ENCODE data around the gene PRUNE1.

The PRUNE1 gene

DNA sequence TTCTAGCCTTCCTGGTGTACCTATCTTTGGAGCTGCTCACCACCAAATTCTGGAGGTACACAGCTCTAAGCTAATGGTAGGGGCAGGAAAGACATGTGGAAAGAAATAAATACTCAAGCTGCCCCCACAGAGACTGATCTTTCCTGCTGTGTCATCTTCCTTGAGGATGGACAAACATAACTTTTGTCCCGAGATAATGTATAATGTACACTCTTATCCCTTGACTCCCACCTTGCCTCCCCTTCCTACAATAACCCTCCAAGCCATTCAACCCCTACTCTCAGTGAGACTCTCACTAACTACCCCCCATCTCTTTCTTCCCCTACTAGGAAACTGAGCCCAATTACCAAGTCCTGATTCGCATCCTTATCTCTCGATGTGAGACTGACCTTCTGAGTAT is 14.0 kb upstream of the PRUNE1 start:
- H3K18ac ChIP-seq (ENCODE audit: low read length) = no peak overlapping the region
- H3K23ac ChIP-seq (ENCODE audit: low read length) = no peak overlapping the region
- H3K27ac ChIP-seq (ENCODE audit: low read depth, low read length) = no peak overlapping the region
- H2AFZ ChIP-seq (ENCODE audit: insufficient read depth, low read length, poor library complexity) = no peak overlapping the region
- H3K4me2 ChIP-seq (ENCODE audit: low read length) = no peak overlapping the region
- no peaks in the 10 kb centered on the region for H3K79me2 ChIP-seq (ENCODE audit: control insufficient read depth, insufficient read depth, low read length, poor library complexity)
- H3K79me1 ChIP-seq (ENCODE audit: low read length) = no peaks in the 10 kb centered on the region
- no peak overlapping the region for H3K9ac ChIP-seq (ENCODE audit: low read length)
- H4K8ac ChIP-seq (ENCODE audit: low read depth, low read length) = no peak overlapping the region
- H3K4ac ChIP-seq (ENCODE audit: low read depth, low read length) = no peak overlapping the region
- H2BK5ac ChIP-seq (ENCODE audit: low read depth, low read length, poor library complexity) = no peak overlapping the region
- H2BK120ac ChIP-seq (ENCODE audit: insufficient read depth, low read length, poor library complexity) = no peak overlapping the region
- WGBS (ENCODE audit: extremely low coverage, insufficient coverage, insufficient read length) = no CpG with 5 or more reads among the region's 3 CpGs
- no peak overlapping the region for H4K12ac ChIP-seq (ENCODE audit: low read depth, low read length)
- H3K36me3 ChIP-seq (ENCODE audit: control insufficient read depth in 1 of 2, insufficient read depth in 2 of 2, low read length in 2 of 2) = peaks cover 2% of the 10 kb centered on the region in 2 experiments
- H3K4me3 ChIP-seq (ENCODE audit: low read depth, low read length) = no peak overlapping the region
- DNase-seq = no peak
- H2BK12ac ChIP-seq (ENCODE audit: low read length) = no peak overlapping the region
- H3K27me3 ChIP-seq (ENCODE audit: insufficient read depth, low read length) = no peaks in the 10 kb centered on the region
- no peak overlapping the region for H2AK5ac ChIP-seq (ENCODE audit: low read length)
- H4K91ac ChIP-seq (ENCODE audit: low read depth, low read length) = no peak overlapping the region
- no peaks in the 10 kb centered on the region for H3K9me3 ChIP-seq (ENCODE audit: insufficient read depth, low read depth, low read length)
- H3K14ac ChIP-seq (ENCODE audit: low read length) = no peak overlapping the region
- H3K4me1 ChIP-seq (ENCODE audit: control insufficient read depth in 1 of 2, insufficient read depth in 2 of 2, low read length in 2 of 2) = no peaks in the 10 kb centered on the region

DNA sequence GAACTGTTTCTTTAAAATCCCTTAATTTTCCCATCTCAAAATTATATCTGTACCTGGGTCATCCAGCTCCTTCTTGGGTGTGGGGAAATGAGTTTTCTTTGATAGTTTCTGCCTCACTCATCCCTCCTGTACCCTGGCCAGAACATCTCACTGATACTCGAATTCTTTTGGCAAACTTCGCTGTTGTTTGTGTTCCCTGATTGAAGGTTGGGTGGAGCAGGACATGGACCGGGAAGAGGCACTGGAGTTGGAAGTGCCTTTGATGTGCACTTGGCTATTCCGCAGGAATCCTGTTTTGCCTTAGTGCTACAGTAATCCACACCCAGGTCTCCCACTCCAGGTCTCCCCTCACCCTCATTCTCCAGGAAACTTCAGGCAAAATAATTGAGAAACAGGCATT is 12.8 kb upstream of the PRUNE1 start:
- H3K4me1 ChIP-seq (ENCODE audit: control insufficient read depth in 1 of 2, insufficient read depth in 2 of 2, low read length in 2 of 2) = no peaks in the 10 kb centered on the region
- H3K4me2 ChIP-seq (ENCODE audit: low read length) = no peak overlapping the region
- peak overlapping the region; percentile 40 for H3K14ac ChIP-seq (ENCODE audit: low read length)
- no CpG with 5 or more reads among the region's 4 CpGs for WGBS (ENCODE audit: extremely low coverage, insufficient coverage, insufficient read length)
- no peak overlapping the region for H3K18ac ChIP-seq (ENCODE audit: low read length)
- H4K12ac ChIP-seq (ENCODE audit: low read depth, low read length) = peak overlapping the region; percentile 56
- peak overlapping the region; percentile 80 for H2AK5ac ChIP-seq (ENCODE audit: low read length)
- H2AFZ ChIP-seq (ENCODE audit: insufficient read depth, low read length, poor library complexity) = peak overlapping the region; percentile 92
- DNase-seq = no peak
- peak overlapping the region; percentile 2 for H4K91ac ChIP-seq (ENCODE audit: low read depth, low read length)
- peak overlapping the region; percentile 36 for H4K8ac ChIP-seq (ENCODE audit: low read depth, low read length)
- peak overlapping the region; percentile 58 for H2BK12ac ChIP-seq (ENCODE audit: low read length)
- H3K9ac ChIP-seq (ENCODE audit: low read length) = no peak overlapping the region
- H3K27ac ChIP-seq (ENCODE audit: low read depth, low read length) = no peak overlapping the region
- H3K9me3 ChIP-seq (ENCODE audit: insufficient read depth, low read depth, low read length) = no peaks in the 10 kb centered on the region
- no peak overlapping the region for H2BK120ac ChIP-seq (ENCODE audit: insufficient read depth, low read length, poor library complexity)
- H3K36me3 ChIP-seq (ENCODE audit: control insufficient read depth in 1 of 2, insufficient read depth in 2 of 2, low read length in 2 of 2) = peaks cover 2% of the 10 kb centered on the region in 2 experiments
- H2BK5ac ChIP-seq (ENCODE audit: low read depth, low read length, poor library complexity) = no peak overlapping the region
- H3K27me3 ChIP-seq (ENCODE audit: insufficient read depth, low read length) = no peaks in the 10 kb centered on the region
- H3K4ac ChIP-seq (ENCODE audit: low read depth, low read length) = no peak overlapping the region
- no peaks in the 10 kb centered on the region for H3K79me1 ChIP-seq (ENCODE audit: low read length)
- H3K4me3 ChIP-seq (ENCODE audit: low read depth, low read length) = no peak overlapping the region
- no peak overlapping the region for H3K23ac ChIP-seq (ENCODE audit: low read length)
- H3K79me2 ChIP-seq (ENCODE audit: control insufficient read depth, insufficient read depth, low read length, poor library complexity) = no peaks in the 10 kb centered on the region

DNA sequence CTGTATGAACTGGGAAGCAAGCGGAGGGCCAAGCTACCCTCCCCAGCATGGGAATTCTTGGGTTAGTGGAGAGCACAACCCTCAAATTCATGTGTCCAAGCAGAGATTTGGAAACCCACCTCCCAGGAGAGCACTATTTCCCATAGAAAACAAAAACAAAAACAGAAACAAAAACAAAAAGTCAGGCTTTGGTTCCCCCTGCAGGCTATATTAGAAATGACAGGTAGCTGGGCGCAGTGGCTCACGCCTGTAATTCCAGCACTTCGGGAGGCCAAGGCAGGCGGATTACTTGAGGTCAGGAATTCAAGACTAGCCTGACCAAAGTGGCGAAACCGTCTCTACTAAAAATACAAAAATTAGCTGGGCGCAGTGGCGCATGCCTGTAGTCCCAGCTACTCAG is 12.4 kb upstream of the PRUNE1 start:
- no peak overlapping the region for H2BK12ac ChIP-seq (ENCODE audit: low read length)
- peak overlapping the region; percentile 92 for H2AFZ ChIP-seq (ENCODE audit: insufficient read depth, low read length, poor library complexity)
- no peaks in the 10 kb centered on the region for H3K79me1 ChIP-seq (ENCODE audit: low read length)
- no peak overlapping the region for H3K18ac ChIP-seq (ENCODE audit: low read length)
- H3K36me3 ChIP-seq (ENCODE audit: control insufficient read depth in 1 of 2, insufficient read depth in 2 of 2, low read length in 2 of 2) = peaks cover 2% of the 10 kb centered on the region in 2 experiments
- H3K4me2 ChIP-seq (ENCODE audit: low read length) = no peak overlapping the region
- H2AK5ac ChIP-seq (ENCODE audit: low read length) = no peak overlapping the region
- H3K27ac ChIP-seq (ENCODE audit: low read depth, low read length) = no peak overlapping the region
- no peak overlapping the region for H3K9ac ChIP-seq (ENCODE audit: low read length)
- no peak overlapping the region for H3K4me3 ChIP-seq (ENCODE audit: low read depth, low read length)
- peak overlapping the region; percentile 36 for H4K8ac ChIP-seq (ENCODE audit: low read depth, low read length)
- H3K27me3 ChIP-seq (ENCODE audit: insufficient read depth, low read length) = no peaks in the 10 kb centered on the region
- H2BK120ac ChIP-seq (ENCODE audit: insufficient read depth, low read length, poor library complexity) = no peak overlapping the region
- no peaks in the 10 kb centered on the region for H3K79me2 ChIP-seq (ENCODE audit: control insufficient read depth, insufficient read depth, low read length, poor library complexity)
- H3K4me1 ChIP-seq (ENCODE audit: control insufficient read depth in 1 of 2, insufficient read depth in 2 of 2, low read length in 2 of 2) = no peaks in the 10 kb centered on the region
- no peak overlapping the region for H4K12ac ChIP-seq (ENCODE audit: low read depth, low read length)
- H3K23ac ChIP-seq (ENCODE audit: low read length) = no peak overlapping the region
- H2BK5ac ChIP-seq (ENCODE audit: low read depth, low read length, poor library complexity) = no peak overlapping the region
- no CpG with 5 or more reads among the region's 9 CpGs for WGBS (ENCODE audit: extremely low coverage, insufficient coverage, insufficient read length)
- H3K4ac ChIP-seq (ENCODE audit: low read depth, low read length) = no peak overlapping the region
- H3K9me3 ChIP-seq (ENCODE audit: insufficient read depth, low read depth, low read length) = no peaks in the 10 kb centered on the region
- DNase-seq = peak; percentile 38 to 75
- H3K14ac ChIP-seq (ENCODE audit: low read length) = no peak overlapping the region
- H4K91ac ChIP-seq (ENCODE audit: low read depth, low read length) = peak overlapping the region; percentile 2

DNA sequence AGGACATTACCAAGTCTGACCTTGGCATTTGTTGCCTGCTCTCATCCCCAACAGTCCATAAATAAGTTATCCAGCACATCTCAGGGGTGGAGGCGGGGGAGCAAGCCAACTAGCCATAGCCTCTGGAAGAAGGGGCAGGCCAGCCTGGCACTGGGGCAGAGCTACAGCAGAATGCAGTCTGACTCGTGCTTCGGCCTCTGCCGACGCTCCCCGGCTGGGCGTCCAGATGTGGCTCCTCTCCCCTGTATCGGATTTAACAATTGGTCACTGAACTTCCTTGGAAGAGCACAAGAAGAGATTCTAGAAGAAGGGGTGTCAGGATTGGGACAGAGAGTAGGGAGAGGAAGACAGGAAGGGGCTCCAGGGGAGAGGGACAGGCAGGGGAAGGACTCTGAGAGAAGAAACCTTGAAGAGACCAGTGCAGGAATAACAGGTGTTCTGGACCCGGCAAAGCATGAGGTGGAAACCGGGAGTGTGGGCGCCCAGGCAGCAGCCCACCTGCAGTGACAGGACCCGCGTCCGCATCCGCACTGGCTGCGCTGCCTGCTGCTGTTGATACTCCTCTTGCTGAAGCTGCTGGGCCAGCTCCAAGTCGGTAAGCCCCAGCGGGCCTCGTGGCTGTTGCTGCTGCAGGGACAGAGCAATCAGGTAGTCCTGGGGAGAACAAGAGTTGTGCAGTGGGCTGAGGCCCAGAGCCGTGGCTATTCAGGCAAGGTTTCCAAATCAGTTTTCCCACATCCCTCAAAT is 10.9 kb upstream of the PRUNE1 start:
- H4K12ac ChIP-seq (ENCODE audit: low read depth, low read length) = no peak overlapping the region
- no peak for DNase-seq
- no peak overlapping the region for H3K4me2 ChIP-seq (ENCODE audit: low read length)
- H3K18ac ChIP-seq (ENCODE audit: low read length) = no peak overlapping the region
- H3K27ac ChIP-seq (ENCODE audit: low read depth, low read length) = no peak overlapping the region
- no peak overlapping the region for H2AFZ ChIP-seq (ENCODE audit: insufficient read depth, low read length, poor library complexity)
- no peak overlapping the region for H3K23ac ChIP-seq (ENCODE audit: low read length)
- no peak overlapping the region for H3K9ac ChIP-seq (ENCODE audit: low read length)
- WGBS (ENCODE audit: extremely low coverage, insufficient coverage, insufficient read length) = no CpG with 5 or more reads among the region's 20 CpGs
- H4K91ac ChIP-seq (ENCODE audit: low read depth, low read length) = no peak overlapping the region
- H3K79me1 ChIP-seq (ENCODE audit: low read length) = no peaks in the 10 kb centered on the region
- no peaks in the 10 kb centered on the region for H3K4me1 ChIP-seq (ENCODE audit: control insufficient read depth in 1 of 2, insufficient read depth in 2 of 2, low read length in 2 of 2)
- H2AK5ac ChIP-seq (ENCODE audit: low read length) = no peak overlapping the region
- no peaks in the 10 kb centered on the region for H3K79me2 ChIP-seq (ENCODE audit: control insufficient read depth, insufficient read depth, low read length, poor library complexity)
- H4K8ac ChIP-seq (ENCODE audit: low read depth, low read length) = no peak overlapping the region
- no peaks in the 10 kb centered on the region for H3K9me3 ChIP-seq (ENCODE audit: insufficient read depth, low read depth, low read length)
- no peaks in the 10 kb centered on the region for H3K27me3 ChIP-seq (ENCODE audit: insufficient read depth, low read length)
- no peak overlapping the region for H3K14ac ChIP-seq (ENCODE audit: low read length)
- H3K4me3 ChIP-seq (ENCODE audit: low read depth, low read length) = no peak overlapping the region
- no peak overlapping the region for H2BK5ac ChIP-seq (ENCODE audit: low read depth, low read length, poor library complexity)
- peaks cover 2% of the 10 kb centered on the region in 2 experiments for H3K36me3 ChIP-seq (ENCODE audit: control insufficient read depth in 1 of 2, insufficient read depth in 2 of 2, low read length in 2 of 2)
- H2BK12ac ChIP-seq (ENCODE audit: low read length) = no peak overlapping the region
- H3K4ac ChIP-seq (ENCODE audit: low read depth, low read length) = no peak overlapping the region
- no peak overlapping the region for H2BK120ac ChIP-seq (ENCODE audit: insufficient read depth, low read length, poor library complexity)

All from trophoblast cell (in vitro differentiated cells and primary cell).